GM12875 (cell line): ENCODE measurements around the gene BUB1.

Source experiments
- H3K4me3 ChIP-seq: one replicate; pipeline ENCODE4 v1.5.1; 2011; ENCODE audit warnings: low read depth, low read length, control low read depth
- CTCF ChIP-seq: IDR thresholded peaks from 2 replicates; pipeline ENCODE4 v1.5.1; 2011; ENCODE audit warnings: low read depth, mild to moderate bottlenecking, control low read depth, inconsistent platforms, low read length, moderate library complexity, borderline replicate concordance; ENCODE audit not compliant: insufficient read depth

Gene BUB1

GRCh38 chr2:110675679-110676078 lies 2.2 kb downstream of the BUB1 start:
- no peak overlapping the region for H3K4me3 ChIP-seq
- no peak for TF ChIP-seq CTCF

DNA sequence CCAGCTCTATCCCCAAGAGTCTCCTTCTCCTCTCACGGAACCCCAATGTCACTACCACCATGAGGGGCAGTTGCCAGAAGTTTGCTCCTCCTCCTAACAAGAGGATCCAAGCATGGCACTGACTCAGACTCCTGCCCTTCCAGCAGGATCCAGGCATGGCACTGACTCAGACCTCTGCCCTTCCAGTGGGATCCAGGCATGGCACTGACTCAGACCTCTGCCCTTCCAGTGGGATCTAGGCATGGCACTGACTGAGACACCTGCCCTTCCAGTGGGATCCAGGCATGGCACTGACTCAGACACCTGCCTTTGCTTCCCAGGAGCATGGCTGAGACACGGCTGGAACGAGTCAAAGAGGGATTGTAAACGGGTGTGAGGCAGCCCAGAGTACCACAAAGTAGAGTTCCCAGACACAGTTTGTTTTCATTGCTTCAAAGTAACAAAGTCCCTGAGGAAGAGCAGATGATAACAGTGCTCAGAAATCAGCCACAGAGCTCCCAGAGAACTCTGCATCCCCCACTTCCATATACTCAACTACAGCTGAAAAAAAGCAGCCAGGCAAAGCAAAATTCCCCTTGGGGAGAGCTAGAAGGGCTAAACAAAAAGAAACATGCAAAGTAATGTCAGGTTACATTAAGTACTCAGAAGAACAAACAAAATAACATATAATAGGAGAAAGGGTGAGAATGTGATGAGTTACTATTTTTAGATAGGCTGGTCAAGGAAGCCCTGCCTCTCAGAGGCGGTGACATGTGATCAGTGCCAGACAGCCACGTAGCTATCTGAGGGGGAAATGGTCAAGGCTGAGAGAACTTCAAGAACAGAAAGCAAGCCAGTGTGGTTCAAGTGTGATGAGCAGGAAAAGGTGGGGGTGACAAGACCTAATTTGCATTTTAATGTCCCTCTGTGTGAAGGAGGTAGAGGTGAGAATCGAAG lies 3.0 kb downstream of the BUB1 start:
- no peak for TF ChIP-seq CTCF
- no peak overlapping the region for H3K4me3 ChIP-seq

DNA sequence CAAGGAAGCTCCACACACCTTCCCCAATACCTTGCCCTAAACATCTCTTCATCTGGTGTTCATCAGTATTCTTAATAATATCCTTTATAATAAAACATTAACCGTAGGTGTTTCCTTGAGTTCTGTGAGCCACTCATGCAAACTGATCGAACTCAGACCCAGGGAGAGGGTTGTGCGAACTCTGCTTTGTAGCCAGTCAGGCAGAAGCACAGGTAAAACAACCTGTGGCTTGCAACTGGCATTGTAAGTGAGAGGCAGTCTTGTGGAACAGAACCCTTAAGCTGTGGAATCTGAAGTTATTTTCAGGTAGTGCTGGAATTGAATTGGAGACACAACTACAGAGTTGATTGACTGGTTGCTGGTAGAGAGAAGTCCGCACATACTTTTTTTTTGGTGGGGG lies 4.7 kb downstream of the BUB1 start:
- no peak overlapping the region for H3K4me3 ChIP-seq
- TF ChIP-seq CTCF, result no peak

- no peak for TF ChIP-seq CTCF
- H3K4me3 ChIP-seq, result no peak overlapping the region
These were observed 7.0 kb downstream of the BUB1 start for GRCh38 chr2:110670826-110671225.

GRCh38 chr2:110669079-110669478 lies 8.8 kb downstream of the BUB1 start:
- no peak for TF ChIP-seq CTCF
- H3K4me3 ChIP-seq, result no peak overlapping the region

GRCh38 chr2:110667071-110667470 lies 10.8 kb downstream of the BUB1 start:
- no peak overlapping the region for H3K4me3 ChIP-seq
- no peak for TF ChIP-seq CTCF

DNA sequence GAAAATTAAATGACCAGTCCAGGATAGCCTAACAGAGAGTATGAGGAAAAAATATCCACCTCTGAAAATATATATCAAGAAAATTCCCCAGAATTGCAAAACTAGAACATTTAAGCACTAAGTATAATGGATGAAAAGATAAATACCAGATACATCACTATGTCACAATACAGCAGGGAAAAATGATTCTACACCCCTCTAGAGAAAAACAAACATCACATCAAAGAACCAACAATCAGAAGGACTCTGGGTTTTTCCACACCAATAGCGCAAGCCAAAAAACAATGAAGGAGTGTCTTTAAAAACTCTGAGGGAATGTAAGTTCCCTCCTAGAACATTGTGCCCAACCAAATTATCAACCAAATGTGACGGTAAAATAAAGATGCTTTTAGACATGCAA lies 13.7 kb downstream of the BUB1 start:
- no peak overlapping the region for H3K4me3 ChIP-seq
- TF ChIP-seq CTCF, result no peak
